ENCODE data around the gene SRR.

The SRR gene

GRCh38 chr17:2344528-2344927 lies 40.8 kb downstream of the SRR start:
- Histone ChIP-seq H3K9ac (ENCODE audit: low read depth, low read length) (no peak overlapping the region), H3K9me3 (ENCODE audit: insufficient read depth, low read length, severe bottlenecking) (no peaks in the 10 kb centered on the region), H3K4me3 (ENCODE audit: low read depth in 1 of 2, low read length in 2 of 2) (no peak overlapping the region), H3K79me2 (ENCODE audit: insufficient read depth, low read length) (peaks cover 12% of the 10 kb centered on the region; the same call in 1 of the 2 replicates), H3K27me3 (ENCODE audit: insufficient read depth, low read length, poor library complexity) (no peaks in the 10 kb centered on the region), H2AFZ (ENCODE audit: low read depth, low read length) (no peak overlapping the region), H3K4me2 (ENCODE audit: insufficient read depth, low read length) (no peak overlapping the region), H3K36me3 (ENCODE audit: insufficient read depth, low read length) (peaks cover 42% of the 10 kb centered on the region), H3K4me1 (ENCODE audit: insufficient read depth, low read length) (no peaks in the 10 kb centered on the region), H3K27ac (ENCODE audit: low read length) (no peak overlapping the region), H4K20me1 (ENCODE audit: insufficient read depth, low read length) (0 out of 2 replicates have a peak, but pooled peaks cover 3% of the 10 kb centered on the region)
- DNase-seq (no peak), ATAC-seq (ENCODE audit: insufficient read depth, low read depth) (no peak)
- TF ChIP-seq, protein P1, sequence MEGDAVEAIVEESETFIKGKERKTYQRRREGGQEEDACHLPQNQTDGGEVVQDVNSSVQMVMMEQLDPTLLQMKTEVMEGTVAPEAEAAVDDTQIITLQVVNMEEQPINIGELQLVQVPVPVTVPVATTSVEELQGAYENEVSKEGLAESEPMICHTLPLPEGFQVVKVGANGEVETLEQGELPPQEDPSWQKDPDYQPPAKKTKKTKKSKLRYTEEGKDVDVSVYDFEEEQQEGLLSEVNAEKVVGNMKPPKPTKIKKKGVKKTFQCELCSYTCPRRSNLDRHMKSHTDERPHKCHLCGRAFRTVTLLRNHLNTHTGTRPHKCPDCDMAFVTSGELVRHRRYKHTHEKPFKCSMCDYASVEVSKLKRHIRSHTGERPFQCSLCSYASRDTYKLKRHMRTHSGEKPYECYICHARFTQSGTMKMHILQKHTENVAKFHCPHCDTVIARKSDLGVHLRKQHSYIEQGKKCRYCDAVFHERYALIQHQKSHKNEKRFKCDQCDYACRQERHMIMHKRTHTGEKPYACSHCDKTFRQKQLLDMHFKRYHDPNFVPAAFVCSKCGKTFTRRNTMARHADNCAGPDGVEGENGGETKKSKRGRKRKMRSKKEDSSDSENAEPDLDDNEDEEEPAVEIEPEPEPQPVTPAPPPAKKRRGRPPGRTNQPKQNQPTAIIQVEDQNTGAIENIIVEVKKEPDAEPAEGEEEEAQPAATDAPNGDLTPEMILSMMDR (IDR thresholded peaks at IDR 0.05; ENCODE audit: borderline replicate concordance, extremely low read depth, low read length, poor library complexity, severe bottlenecking), result no peak
- TF ChIP-seq EZH2 (IDR thresholded peaks at IDR 0.05; ENCODE audit: borderline replicate concordance, low read depth, low read length, severe bottlenecking), result no peak

DNA sequence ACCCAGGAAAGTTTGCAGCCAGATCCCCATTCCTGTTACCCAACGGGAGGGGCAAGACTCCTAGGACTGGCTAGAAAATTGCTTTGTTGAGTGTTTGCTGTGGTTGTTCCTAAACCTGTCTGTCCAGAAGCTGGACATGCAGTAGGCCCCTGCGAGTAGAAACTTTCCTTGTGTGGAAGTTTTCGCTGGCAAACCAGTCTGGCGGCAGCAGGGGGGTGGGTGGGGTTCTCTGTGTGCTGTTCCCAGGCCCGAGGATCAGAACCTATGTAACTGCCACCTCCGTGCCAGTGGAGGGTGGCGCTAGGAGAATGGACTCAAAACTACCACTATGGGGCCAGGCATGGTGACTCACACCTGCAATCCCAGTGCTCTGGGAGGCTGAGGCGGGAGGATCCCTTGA lies 42.7 kb downstream of the SRR start:
- H3K4me3 ChIP-seq (ENCODE audit: low read depth in 1 of 2, low read length in 2 of 2), result no peak overlapping the region
- ATAC-seq (ENCODE audit: insufficient read depth, low read depth) (no peak), DNase-seq (no peak)
- H4K20me1 ChIP-seq (ENCODE audit: insufficient read depth, low read length), result peaks cover 9% of the 10 kb centered on the region; the same call in 1 of the 2 replicates
- no peak overlapping the region for H3K4me2 ChIP-seq (ENCODE audit: insufficient read depth, low read length)
- H3K9me3 ChIP-seq (ENCODE audit: insufficient read depth, low read length, severe bottlenecking), result no peaks in the 10 kb centered on the region
- no peak for TF ChIP-seq EZH2 (IDR thresholded peaks at IDR 0.05; ENCODE audit: borderline replicate concordance, low read depth, low read length, severe bottlenecking)
- TF ChIP-seq, protein P1 (IDR thresholded peaks at IDR 0.05; ENCODE audit: borderline replicate concordance, extremely low read depth, low read length, poor library complexity, severe bottlenecking), result no peak
- H3K27me3 ChIP-seq (ENCODE audit: insufficient read depth, low read length, poor library complexity), result no peaks in the 10 kb centered on the region
- no peak overlapping the region for H2AFZ ChIP-seq (ENCODE audit: low read depth, low read length)
- H3K79me2 ChIP-seq (ENCODE audit: insufficient read depth, low read length), result peaks cover 3% of the 10 kb centered on the region; the same call in 1 of the 2 replicates
- H3K27ac ChIP-seq (ENCODE audit: low read length), result no peak overlapping the region
- peaks cover 37% of the 10 kb centered on the region for H3K36me3 ChIP-seq (ENCODE audit: insufficient read depth, low read length)
- H3K4me1 ChIP-seq (ENCODE audit: insufficient read depth, low read length), result no peaks in the 10 kb centered on the region
- no peak overlapping the region for H3K9ac ChIP-seq (ENCODE audit: low read depth, low read length)

DNA sequence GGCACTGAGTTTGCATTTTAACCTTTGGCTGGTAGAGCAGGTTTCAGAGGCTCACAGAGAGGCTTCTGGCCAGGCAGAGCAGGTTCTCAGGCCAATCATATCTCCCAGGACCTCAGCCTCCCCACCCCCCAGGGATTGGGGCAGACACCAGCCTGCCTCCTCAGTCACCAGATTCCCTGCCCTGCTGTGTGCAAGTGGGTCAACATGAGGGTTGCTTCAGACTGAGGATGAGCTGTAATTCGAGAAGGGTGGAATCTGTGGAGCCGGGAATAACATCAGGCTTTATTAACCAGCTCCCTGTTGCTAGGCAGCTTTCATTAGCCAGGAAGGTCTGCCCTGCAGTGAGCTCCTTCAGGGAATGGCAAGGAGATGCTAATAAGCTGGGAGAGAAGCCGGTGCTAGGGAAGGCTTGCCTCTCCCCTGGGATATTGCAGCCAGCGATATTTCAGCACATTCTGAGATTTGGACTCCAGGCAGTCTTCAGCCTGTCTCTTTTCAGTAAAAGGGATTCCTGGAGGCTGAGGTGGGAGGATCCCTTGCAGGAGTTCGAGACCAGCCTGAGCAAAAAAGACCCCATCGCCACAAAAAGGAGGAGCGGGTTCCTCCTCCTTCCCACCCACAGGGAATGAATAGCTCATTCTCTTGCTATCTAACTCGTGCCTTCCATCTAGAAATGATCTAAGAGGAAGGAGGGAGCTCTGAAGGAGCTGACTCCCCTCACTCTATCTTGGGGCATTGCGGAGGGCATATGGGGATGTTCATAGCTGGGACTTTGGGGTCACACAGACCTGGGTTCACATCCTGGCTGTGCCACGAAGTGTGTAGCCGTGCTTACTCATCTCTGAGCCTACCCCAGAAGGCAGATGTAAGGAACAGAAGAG lies 44.3 kb downstream of the SRR start:
- Histone ChIP-seq H3K9me3 (ENCODE audit: insufficient read depth, low read length, severe bottlenecking) (no peaks in the 10 kb centered on the region), H3K9ac (ENCODE audit: low read depth, low read length) (no peak overlapping the region), H3K4me2 (ENCODE audit: insufficient read depth, low read length) (no peak overlapping the region), H3K4me3 (ENCODE audit: low read depth in 1 of 2, low read length in 2 of 2) (no peak overlapping the region), H3K36me3 (ENCODE audit: insufficient read depth, low read length) (peaks cover 27% of the 10 kb centered on the region), H3K4me1 (ENCODE audit: insufficient read depth, low read length) (peaks cover 2% of the 10 kb centered on the region; the same call in 1 of the 2 replicates), H4K20me1 (ENCODE audit: insufficient read depth, low read length) (peaks cover 15% of the 10 kb centered on the region; the same call in 1 of the 2 replicates), H3K27me3 (ENCODE audit: insufficient read depth, low read length, poor library complexity) (no peaks in the 10 kb centered on the region), H2AFZ (ENCODE audit: low read depth, low read length) (no peak overlapping the region), H3K27ac (ENCODE audit: low read length) (no peak overlapping the region), H3K79me2 (ENCODE audit: insufficient read depth, low read length) (no peaks in the 10 kb centered on the region)
- no peak for DNase-seq
- ATAC-seq (ENCODE audit: insufficient read depth, low read depth), result no peak
- TF ChIP-seq EZH2 (IDR thresholded peaks at IDR 0.05; ENCODE audit: borderline replicate concordance, low read depth, low read length, severe bottlenecking), result no peak

DNA sequence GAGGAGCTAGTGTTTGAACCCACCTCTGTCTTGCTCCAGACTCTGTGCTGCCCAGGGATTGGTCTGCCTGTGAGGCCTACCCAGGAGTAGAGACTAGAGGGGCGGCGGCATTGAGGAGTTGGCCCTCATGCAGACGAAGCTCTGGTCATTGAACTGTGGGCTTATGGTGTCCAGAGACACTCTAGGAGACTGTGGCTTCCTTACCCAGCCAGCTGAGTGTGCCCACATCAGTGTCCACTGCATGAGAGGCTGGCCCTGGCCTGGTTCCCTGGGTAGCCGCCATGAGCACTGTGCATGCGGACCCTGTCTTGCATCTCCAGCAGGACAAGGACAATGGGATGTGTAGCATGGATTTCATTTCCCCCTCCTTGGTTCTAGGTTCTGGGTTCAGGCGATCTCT lies 47.5 kb downstream of the SRR start:
- no peaks in the 10 kb centered on the region for H3K9me3 ChIP-seq (ENCODE audit: insufficient read depth, low read length, severe bottlenecking)
- no peak overlapping the region for H3K9ac ChIP-seq (ENCODE audit: low read depth, low read length)
- peaks cover 15% of the 10 kb centered on the region; the same call in 1 of the 2 replicates for H3K36me3 ChIP-seq (ENCODE audit: insufficient read depth, low read length)
- no peak overlapping the region for H3K4me3 ChIP-seq (ENCODE audit: low read depth in 1 of 2, low read length in 2 of 2)
- H3K27ac ChIP-seq (ENCODE audit: low read length), result no peak overlapping the region
- no peak for TF ChIP-seq EZH2 (IDR thresholded peaks at IDR 0.05; ENCODE audit: borderline replicate concordance, low read depth, low read length, severe bottlenecking)
- TF ChIP-seq, protein P1 (IDR thresholded peaks at IDR 0.05; ENCODE audit: borderline replicate concordance, extremely low read depth, low read length, poor library complexity, severe bottlenecking), result no peak
- DNase-seq, result no peak
- H3K4me1 ChIP-seq (ENCODE audit: insufficient read depth, low read length), result peaks cover 11% of the 10 kb centered on the region
- H2AFZ ChIP-seq (ENCODE audit: low read depth, low read length), result no peak overlapping the region
- no peaks in the 10 kb centered on the region for H3K27me3 ChIP-seq (ENCODE audit: insufficient read depth, low read length, poor library complexity)
- no peak for ATAC-seq (ENCODE audit: insufficient read depth, low read depth)
- H3K79me2 ChIP-seq (ENCODE audit: insufficient read depth, low read length), result no peaks in the 10 kb centered on the region
- H4K20me1 ChIP-seq (ENCODE audit: insufficient read depth, low read length), result peaks cover 20% of the 10 kb centered on the region
- H3K4me2 ChIP-seq (ENCODE audit: insufficient read depth, low read length), result no peak overlapping the region

Data from DND-41 (cell line).